Neural cell (in vitro differentiated cells): Measurements from ENCODE around the gene TEDC2.

Experiments
- EZH2 ChIP-seq: fragments of 200-600, 300-800 bp; shearing (Covaris generic), sonication (generic); IDR thresholded peaks from 2 replicates; pipeline ENCODE4 v1.6.1; 2014; ENCODE audit warnings: antibody characterized with exemption, low read length, borderline replicate concordance, mild to moderate bottlenecking; ENCODE audit not compliant: insufficient read depth, poor library complexity, severe bottlenecking
- POLR2AphosphoS5 ChIP-seq: IDR thresholded peaks from 2 replicates; pipeline ENCODE4 v1.6.1; 2012

DNA sequence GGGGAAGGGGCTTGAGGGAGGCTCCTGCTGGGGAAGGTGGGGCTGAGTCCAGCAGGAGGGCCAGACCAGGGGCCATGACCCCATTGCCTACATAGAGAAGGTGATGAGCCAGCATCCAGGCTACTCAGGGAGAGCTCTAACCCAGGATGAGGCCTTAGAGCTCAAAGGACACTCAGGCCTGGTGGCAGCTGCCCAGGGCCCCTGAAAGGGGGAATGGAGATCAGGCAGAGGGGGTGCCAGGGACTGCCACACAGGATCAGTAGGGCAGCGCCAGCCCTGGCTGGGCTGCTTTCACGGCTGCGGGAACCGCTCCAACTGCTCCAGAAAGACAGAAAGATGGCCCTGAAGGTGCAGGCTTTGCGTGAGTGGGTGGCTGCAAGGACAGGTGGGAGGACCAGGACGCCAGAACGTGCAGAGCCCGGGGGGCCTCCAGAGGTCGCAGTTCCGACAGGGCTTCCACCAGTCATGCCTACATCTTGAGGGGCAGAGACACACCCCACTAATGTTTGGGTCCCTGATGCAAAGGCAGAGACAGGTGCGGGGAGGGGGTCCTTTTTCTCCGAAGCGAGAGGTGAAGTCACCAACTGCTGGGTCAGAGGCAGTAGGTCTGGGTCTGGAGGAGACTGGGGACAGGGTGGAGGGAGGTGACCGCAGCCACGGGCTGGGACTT, 53.0 kb downstream of the TEDC2 start:
- TF ChIP-seq POLR2AphosphoS5 = no peak
- no peak for TF ChIP-seq EZH2
